GM12801 (cell line): Measurements from ENCODE around the gene DLG5.

ENCODE experiments used
- TF ChIP-seq, protein P1 (sequence below): IDR thresholded peaks from one replicate; pipeline ENCODE4 v1.5.1; 2011; ENCODE audit warnings: control low read depth; ENCODE audit not compliant: insufficient read length; ENCODE audit errors: extremely low read depth

Gene DLG5

GRCh38 chr10:77850620-77851231 lies 75.8 kb downstream of the DLG5 start:
- TF ChIP-seq, protein P1, sequence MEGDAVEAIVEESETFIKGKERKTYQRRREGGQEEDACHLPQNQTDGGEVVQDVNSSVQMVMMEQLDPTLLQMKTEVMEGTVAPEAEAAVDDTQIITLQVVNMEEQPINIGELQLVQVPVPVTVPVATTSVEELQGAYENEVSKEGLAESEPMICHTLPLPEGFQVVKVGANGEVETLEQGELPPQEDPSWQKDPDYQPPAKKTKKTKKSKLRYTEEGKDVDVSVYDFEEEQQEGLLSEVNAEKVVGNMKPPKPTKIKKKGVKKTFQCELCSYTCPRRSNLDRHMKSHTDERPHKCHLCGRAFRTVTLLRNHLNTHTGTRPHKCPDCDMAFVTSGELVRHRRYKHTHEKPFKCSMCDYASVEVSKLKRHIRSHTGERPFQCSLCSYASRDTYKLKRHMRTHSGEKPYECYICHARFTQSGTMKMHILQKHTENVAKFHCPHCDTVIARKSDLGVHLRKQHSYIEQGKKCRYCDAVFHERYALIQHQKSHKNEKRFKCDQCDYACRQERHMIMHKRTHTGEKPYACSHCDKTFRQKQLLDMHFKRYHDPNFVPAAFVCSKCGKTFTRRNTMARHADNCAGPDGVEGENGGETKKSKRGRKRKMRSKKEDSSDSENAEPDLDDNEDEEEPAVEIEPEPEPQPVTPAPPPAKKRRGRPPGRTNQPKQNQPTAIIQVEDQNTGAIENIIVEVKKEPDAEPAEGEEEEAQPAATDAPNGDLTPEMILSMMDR: no peak

DNA sequence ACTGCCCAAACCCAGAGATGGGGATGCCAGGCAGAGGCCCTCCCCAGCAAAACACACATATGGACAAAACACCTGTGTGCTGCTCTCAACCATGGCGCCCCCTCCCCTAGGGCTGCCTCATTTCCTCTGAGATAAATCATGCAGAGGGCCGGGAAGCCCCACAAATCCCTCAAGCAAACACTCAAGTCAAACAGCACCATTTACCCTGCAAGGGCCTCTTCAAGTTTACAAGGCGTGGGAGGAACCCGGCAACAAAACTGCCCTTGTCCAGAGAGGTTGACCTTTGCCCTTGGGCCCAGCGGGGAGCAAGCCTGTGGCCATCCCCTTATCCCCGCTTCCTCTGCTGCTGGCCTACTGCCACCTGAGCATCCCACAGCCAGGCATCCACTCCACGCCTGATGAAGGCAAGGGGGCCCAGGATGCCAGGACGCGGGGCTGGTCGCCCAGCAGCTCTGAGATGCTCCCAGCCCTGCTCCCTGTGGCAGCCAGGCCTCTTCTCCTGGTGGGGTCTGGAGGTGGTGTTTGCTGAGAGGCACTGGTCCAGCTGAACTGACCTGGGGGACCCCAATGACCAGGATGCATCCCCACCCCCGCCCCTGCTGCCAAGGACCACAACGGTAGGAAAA lies 77.4 kb downstream of the DLG5 start:
- TF ChIP-seq, protein P1: no peak

DNA sequence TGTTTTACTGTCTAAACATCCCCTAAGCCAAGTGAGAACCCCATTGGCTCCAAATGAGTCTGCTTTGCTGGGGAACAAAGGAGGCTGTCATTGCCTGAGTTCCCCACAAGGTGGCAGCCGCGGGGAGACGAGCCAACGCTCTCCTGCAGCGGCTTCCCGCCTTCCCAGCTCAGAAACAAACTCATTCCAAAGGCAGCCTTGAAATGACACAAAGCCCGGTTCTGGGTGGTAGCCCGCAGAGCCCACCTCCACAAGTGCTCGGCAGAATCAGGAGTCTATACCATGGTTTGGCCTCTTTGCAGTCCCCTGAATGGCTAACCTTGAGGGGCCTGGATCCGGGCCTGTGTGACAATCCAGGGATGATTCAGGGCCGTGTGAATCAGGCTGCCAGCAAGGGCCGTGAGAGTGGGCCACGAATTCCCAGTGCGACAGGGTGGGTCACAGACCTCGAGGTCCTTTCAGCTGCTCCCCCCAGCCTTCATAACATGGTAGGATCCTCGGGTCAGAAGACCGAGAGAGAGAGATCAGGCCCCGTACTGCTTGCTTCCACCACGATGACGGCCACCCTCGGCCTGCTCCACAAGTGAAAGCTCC lies 79.7 kb downstream of the DLG5 start:
- TF ChIP-seq, protein P1: no peak

DNA sequence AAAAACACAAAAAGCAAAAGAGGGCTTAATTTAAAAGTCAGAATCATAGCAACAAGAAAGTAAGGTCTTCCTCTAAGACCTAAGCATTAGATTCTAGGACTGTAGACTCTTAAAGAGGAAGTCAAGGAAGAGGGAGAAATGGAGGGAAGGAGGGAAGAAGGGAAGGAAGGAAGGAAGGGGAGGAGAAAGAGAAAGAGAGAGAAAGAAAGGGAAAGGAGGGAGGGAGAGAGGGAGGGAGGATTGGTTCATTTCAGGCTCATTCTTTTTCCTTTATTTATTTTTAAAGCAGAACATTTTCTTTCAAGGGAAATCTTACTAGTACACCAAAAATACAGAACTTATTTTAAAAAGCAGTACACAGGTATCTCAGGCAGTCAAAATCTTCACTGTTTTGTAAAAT lies 81.1 kb downstream of the DLG5 start:
- TF ChIP-seq, protein P1: no peak

DNA sequence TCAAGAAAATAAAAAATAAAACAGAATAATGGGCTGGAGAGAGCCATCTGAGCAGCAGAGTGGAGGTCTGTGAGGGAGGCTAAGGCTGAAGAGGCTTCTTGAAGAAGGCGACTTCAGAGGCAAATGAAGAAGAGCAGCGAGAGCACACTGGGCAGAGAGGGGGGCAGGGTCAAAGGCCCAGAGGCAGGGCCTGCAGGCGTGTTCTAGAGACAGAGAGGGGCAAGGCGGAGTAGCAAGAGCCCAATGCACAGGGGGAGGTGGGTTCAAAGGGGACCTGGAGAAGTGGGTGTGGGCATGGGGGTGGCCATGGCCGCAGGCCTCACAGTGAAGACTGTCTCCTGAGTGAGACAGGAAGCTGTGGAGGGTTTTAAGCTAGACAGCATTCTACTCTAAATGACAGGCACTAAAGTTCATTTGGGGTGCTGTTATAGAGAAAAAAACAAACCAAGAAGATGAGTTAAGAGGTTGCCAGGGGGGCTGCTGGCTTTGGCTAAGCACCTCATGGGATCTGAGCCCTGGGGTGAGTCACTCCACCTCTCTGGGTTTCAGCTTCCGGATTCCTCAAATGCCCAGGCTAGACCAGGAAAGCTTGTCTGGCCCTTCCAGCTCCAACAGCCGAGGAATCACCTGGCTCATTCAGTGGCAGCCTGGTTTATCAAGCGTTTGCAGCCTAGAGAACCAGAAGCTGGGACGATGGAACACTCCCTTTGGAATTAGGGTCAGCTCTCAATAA lies 81.7 kb downstream of the DLG5 start:
- TF ChIP-seq, protein P1: no peak

GRCh38 chr10:77844177-77844576 lies 82.4 kb downstream of the DLG5 start:
- TF ChIP-seq, protein P1: no peak

- TF ChIP-seq, protein P1: no peak
Measured at GRCh38 chr10:77843264-77843663, 83.3 kb downstream of the DLG5 start.
